Brain pericyte (primary cell): ENCODE data around the gene PPP6R2.
A peak's percentile ranks its signal among the peaks of the same experiment; 100 is the strongest.

ENCODE experiments used
- DNase-seq: peaks from one replicate; pipeline ENCODE4 v3.0.0-alpha.2; 2012; ENCODE audit warnings: low read depth, low spot score

Gene PPP6R2

GRCh38 chr22:50467341-50467740, 124.2 kb downstream of the PPP6R2 start:
- no peak for DNase-seq

- no peak for DNase-seq
Measured at GRCh38 chr22:50467773-50468440, 124.8 kb downstream of the PPP6R2 start.

DNA sequence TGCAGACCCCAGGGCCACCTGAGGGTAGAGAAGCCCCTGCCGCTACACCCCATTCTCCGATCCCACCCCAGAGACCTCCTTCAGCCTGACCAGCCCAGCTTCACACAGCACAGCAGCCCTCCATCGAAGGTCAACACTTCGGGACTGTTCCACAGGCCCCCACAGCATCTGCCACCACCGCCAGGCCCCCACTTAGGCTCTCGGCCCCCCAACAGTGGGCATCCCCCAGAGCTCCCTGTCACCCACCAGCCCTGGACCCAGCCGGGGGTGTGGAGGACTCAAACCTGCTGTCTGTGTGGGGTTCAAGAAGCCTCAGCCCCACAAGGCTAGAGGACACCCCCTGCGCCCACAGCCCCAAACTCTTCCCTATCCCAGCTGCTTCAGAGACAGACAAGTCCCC, 125.5 kb downstream of the PPP6R2 start:
- no peak for DNase-seq

DNA sequence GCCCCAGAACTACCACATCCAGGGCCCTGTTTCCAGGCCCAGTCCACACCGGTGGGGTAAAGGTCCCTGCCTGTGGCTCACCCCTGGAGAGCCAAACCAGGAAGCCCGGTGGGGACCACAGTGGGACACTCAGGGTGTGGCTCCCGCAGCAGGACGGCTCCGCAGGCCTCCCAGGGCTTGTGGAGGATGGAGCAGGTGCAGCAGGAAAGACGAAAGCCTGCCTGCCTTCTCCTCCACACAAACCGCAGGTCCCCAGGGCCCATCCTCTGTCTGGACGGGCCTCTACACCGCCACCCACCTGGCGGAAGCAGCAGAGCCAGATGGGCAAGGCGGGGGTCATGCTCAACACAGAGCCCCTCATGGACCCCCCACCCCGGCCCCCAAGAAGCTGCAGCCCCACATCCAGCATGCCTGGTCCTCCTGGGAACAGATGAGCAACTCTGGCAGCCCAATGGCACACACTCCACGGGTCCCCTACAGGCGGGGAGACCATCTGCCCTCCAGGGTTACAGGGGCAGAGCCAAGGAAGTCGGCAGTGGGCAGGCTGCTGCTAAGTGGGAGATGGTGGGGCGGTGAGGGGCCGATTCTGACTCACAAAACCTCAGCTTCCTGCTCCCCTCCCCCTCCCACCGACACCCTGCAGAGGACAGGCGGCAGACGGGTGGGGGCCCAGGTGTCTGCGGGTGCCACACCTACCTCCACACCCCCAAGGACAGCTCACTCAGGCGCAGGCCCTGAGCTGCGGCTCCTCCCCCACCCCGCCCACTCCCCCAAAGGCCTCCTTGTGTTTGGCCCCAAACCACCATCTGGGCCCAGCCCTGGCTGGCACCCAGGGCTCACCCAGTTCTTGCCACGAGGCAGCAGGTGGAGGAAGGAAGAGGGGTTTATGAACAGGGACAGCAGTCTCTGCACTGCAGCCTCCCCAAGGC, 126.5 kb downstream of the PPP6R2 start:
- no peak for DNase-seq

- no peak for DNase-seq
Measured at GRCh38 chr22:50470491-50470890, 127.4 kb downstream of the PPP6R2 start.

- DNase-seq = no peak
Measured at GRCh38 chr22:50471197-50471847, 128.2 kb downstream of the PPP6R2 start.

GRCh38 chr22:50471962-50472361, 128.8 kb downstream of the PPP6R2 start:
- DNase-seq = no peak

DNA sequence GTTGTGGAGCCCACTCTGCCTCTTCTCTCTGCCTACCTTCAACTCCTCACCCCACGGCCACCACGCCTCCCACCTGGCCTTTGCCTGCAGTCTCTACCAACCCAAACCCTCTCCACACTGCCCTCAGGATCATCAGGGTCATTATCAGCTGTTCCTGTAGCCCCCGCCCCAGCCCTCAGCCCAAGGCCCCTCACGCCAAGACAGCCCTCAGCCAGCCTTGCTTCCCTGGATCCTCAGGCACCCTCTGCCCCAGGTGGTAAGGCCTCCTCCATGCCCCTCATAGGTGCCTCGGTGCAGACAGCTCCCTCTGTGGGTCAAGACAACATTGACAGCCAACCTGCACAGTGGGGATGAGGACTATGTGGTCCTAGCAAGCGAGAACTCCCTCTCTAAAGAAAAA, 130.0 kb downstream of the PPP6R2 start:
- no peak for DNase-seq

DNA sequence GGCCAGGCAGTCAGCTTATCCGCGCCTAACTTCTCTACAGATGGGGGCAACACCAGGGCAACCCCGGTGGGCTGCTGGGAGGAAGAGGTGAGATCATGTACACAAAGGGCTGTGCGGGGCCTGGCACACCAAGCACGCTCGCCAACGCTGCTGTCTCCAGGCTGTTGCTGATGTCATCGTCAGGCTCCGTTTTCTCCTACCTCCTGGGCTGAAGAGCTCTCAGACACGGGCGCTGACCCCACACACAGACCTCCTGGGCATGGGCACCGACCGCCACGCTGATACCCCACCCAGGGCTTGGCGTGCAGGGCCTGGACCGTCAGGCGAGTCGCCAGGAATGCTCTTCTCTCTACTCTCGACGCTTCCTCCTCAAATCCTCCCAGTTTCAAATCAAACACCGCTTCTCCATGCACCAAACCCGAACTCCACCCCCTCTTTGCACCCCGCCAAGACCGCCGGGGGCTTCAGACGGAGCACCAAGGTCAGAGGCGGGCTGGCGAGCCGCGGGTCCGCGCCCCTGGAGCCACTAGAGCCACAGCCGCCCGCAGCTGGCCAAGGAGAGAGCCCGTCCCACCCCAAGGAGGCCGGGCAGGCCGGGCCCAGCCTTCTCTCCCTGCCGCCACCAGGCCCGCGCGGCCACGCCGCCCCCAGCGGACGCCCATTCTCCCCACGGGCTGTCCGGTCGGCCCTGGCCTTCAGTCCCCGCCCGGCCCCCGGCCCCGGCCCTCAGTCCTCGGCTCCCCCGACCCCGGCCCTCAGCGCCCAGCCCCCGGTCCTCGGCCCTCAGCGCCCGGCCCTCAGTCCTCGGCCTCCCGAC, 130.9 kb downstream of the PPP6R2 start:
- no peak for DNase-seq

DNA sequence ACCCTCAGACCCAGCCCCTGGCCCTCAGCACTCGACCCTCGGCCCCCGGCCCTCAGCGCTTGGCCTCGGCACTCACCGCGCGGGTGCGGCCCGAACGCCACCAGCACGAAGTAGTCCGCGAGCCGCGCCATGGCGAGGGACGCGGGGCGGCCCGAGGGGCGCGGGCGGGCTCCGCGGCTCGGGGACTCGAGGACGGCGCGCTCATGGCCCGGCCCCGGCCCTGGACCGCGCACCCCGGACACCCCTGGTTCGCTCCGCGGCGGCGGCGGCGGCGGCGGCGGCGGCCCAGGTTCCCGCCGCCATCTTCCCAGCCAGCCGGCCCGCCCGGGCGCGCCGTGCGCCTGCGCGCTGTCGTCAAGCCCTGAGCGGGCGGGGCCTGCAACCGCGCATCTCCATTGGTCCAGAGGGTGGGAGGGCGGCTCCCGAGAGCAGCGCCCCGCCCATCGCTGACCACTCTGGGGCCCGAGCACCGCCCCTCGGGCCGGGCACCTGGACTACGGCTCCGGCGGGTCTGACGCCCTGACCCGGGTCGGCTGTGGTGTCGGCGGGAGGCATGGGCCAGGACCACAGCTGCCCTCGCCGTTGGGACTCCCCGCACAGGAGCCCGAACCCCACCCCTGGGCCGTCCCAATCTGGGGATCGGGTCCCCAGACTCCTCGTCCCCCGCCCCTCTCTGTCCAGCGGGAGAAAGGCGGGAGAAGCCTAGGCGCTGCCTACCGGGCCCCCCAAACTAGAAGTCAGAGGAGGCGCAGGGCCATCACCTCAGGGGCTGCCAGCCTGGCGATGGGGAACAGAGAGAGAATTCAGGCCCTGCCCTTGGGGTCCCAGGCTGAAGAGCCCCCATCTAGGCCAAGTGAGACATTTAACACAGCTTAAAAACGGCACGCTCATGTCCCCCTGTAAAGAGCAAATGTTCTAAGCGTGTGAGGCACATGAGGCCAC, 131.9 kb downstream of the PPP6R2 start, which contains the start of gene SBF1:
SBF1 (minus strand) TSS at position 326 of the 942 bp plus-strand sequence; CDS start at position 131, 195 bp downstream.
- DNase-seq = peak; percentile 33

- no peak for DNase-seq
Measured at GRCh38 chr22:50475652-50476002, 132.5 kb downstream of the PPP6R2 start.

DNA sequence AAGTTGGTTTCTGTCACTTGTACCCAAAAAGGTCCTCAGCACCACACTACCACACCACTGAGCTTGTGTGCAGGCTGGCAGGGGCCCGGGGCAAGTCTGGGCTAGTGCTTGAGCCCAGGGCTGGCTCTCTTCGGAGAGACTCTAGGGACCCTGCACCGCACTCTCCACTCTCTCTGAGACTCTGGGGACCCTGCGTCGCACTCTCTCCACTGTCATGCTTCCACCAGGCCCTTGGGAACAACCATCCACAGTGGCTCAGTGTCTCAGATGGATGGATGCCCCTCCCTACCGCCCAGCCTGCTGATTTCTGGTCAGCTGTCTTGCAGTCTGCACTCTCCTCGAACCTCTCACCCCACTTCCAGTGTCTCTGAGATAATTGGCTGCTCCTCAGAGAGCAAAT, 133.7 kb downstream of the PPP6R2 start:
- DNase-seq = no peak

GRCh38 chr22:50477923-50478322, 134.8 kb downstream of the PPP6R2 start:
- no peak for DNase-seq

DNA sequence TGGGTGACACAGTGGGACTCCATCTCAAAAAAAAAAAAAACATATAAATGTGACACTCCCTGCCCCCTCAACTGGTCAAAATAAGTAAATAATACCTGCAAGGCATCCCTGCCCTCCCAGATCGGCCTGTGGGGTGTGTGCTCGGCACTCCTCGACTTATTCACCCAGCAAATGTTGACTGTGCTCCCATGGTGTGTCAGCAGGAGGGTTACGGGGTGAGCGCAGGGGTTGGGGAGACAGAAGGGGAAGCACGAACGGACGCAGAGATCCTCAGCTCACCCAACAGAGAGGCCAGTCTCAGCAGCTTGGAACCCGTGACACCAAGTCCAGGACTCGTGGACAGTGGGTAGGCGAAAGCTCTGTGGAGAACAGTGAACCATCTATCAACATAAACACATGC, 136.6 kb downstream of the PPP6R2 start:
- DNase-seq = no peak

- DNase-seq = no peak
Measured at GRCh38 chr22:50481045-50481439, 137.9 kb downstream of the PPP6R2 start.

DNA sequence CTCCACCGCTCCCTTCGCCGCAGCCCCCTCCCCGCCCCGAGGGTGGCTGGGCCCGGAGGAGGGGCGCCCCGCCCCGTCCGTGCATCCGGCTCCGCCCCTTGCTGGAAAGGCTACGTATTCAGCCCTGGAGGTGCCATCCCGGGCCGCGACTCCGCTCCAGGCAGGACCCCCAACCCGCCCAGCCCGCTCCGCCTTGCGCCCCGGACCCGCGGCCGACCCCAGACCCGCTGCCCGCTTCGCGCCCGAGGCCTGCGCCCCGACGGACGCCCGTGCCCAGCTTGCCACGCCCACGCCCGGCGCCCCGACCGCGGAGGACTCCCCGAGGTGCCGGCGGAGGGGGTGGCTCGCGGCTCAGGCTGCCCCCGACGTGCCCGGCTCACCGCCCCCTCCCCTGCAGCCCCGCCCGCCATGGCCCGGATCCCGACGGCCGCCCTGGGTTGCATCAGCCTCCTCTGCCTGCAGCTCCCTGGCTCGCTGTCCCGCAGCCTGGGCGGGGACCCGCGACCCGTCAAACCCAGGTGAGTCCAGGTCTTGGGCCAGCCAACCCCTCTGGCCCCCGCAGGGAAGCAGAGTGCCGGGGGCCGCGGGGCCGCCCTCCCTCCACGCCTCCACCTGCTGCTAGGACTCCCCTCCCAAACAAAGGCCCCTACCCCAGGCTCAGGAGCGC, 138.4 kb downstream of the PPP6R2 start, which contains the start of gene ADM2:
ADM2 (plus strand) TSS at position 104 of the 667 bp plus-strand sequence; CDS start at position 409, 305 bp downstream.
- DNase-seq = no peak

DNA sequence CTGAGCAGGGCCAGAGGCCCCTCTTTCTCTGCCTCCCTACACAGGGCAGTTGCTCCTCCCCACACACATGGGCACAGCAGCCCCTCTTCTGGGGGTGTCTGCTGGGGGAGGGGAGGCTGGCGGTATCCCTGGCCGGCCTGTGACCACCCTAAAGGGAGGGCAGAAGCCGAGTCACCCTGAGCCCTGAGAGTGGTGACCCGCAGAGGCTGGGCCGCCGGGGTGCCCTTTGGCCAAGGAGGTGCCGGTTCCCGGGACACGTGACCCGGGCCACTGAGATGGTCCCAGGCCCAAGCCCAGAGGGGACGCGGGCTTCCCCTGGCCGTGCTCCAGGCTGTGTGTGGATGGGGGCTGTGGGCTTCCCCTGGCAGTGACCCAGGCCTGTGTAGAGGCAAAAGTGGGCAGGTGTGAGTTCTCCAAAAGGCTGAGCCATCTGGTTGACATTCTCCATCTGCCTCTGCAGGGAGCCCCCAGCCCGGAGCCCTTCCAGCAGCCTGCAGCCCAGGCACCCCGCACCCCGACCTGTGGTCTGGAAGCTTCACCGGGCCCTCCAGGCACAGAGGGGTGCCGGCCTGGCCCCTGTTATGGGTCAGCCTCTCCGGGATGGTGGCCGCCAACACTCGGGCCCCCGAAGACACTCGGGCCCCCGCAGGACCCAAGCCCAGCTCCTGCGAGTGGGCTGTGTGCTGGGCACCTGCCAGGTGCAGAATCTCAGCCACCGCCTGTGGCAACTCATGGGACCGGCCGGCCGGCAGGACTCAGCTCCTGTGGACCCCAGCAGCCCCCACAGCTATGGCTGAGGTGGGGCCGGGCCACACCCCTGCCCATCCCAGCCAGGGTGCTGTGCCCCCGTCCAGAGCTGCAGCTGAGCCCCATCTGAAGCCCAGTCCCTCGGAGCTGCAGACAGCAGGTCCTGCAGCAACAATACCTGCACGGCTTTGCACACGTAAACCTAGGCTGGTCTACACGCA, 139.3 kb downstream of the PPP6R2 start:
- no peak for DNase-seq

GRCh38 chr22:50483106-50483505, 140.0 kb downstream of the PPP6R2 start:
- DNase-seq = no peak

DNA sequence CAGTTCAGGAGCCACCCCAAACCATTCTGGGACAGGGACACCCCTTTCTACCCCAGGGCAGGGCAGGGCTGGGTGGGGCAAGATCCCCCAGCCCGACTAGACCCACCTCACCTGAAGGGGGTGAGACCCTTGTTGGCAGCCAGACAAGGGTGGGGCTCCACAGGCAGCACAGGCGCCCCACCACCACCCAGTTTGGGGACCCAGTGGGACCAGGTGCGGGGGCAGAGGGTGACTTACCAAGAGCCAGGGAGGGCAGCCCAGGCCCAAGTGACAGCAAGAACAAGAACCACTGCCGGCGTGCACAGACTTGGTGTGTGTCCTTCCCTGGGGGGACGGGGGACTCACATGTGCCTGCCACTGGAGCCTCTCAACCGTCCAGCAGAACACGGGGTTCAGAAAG, 140.4 kb downstream of the PPP6R2 start:
- DNase-seq = no peak
